GM18867 (cell line): ENCODE data around the gene NDUFB8.
"Not testable (repeated sequence)": the region's sequence is repeated elsewhere in the genome, so short reads cannot be mapped to it uniquely, and the experiment has no call there.

Experiments used
- ATAC-seq: cut with Tn5 transposase; IDR thresholded peaks from one replicate; pipeline ENCODE4 v1.9.1; 2021; ENCODE audit warnings: mild to moderate bottlenecking, moderate library complexity; ENCODE audit not compliant: unreplicated experiment

The NDUFB8 gene

DNA sequence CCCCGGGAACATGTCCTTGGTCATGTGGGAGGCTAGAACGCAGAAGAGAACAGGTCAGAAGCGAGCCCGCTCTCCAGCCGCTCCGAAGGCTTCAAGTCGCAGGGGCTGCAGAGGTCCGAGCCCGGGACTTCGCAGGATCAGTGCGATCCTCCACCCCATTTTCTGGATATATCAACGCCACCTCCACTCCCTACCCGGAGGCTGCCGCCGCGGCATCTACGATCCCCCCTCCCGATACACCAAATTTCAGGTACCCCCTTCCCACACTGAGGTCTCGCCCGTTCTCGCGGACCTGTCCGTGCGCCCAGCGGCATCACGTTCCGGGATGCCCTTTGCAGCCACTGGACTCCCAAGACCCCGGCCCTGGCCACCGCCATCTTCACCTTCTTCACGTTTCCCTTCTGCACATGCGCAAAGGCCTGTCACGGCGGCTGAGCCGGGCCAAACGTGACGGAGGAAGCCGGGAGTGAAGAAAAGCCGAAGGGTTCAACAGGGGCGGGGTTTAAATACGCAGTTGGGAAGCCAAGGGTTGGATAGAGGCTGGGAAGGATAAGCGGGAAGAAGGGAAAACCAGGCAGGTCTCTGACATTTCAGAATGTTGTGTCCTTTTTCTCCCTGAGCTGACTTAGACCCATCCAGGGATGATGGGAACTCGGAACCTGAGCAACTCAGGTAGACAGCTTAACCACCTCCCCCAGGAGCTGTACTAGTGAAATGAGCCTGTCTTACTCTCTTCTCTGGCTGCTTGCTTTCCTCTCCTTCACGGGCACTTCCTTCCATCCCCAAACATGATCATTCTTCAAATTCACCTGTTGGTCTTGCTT lies at the start of gene NDUFB8:
NDUFB8 (minus strand) TSS at position 397 of the 824 bp plus-strand sequence; CDS start at position 377, 20 bp downstream.
- ATAC-seq = peak; percentile 44

DNA sequence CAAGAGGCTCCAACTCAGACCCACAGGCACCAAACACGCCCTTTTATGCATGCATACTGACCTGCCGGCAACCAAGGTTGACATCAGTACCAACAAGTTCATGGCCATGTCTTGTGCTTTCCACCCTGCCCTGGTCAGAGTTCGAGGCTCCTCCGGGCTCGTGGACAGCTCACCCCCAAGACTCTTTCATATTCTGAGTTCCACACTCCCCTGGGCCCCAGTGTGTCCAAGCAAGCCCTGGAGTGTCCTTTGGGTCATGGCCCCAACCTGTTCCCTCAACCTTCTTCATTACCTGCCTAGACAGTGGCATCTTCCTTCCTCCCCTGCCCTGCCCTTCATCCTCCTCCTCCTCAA lies 46.6 kb upstream of the NDUFB8 start:
- no peak for ATAC-seq

GRCh38 chr10:100575585-100576281 lies 46.1 kb upstream of the NDUFB8 start:
- ATAC-seq = no peak

DNA sequence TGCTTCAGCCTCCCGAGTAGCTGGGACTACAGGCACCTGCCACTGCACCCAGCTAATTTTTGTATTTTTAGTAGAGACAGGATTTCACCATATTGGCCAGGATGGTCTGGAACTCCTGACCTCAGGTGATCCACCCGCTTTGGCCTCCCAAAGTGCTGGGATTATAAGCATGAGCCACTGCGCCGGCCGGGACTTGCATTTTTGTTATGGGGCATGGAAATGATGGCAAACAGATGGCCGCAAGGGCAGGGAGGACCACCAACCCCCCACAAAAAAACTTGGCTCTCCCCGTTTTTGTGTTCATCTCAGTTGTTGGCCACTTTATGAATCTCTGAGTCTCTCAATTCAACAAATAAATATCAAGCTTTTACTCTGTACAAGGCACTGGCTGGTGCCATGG lies 45.5 kb upstream of the NDUFB8 start:
- not testable (repeated sequence) for ATAC-seq

DNA sequence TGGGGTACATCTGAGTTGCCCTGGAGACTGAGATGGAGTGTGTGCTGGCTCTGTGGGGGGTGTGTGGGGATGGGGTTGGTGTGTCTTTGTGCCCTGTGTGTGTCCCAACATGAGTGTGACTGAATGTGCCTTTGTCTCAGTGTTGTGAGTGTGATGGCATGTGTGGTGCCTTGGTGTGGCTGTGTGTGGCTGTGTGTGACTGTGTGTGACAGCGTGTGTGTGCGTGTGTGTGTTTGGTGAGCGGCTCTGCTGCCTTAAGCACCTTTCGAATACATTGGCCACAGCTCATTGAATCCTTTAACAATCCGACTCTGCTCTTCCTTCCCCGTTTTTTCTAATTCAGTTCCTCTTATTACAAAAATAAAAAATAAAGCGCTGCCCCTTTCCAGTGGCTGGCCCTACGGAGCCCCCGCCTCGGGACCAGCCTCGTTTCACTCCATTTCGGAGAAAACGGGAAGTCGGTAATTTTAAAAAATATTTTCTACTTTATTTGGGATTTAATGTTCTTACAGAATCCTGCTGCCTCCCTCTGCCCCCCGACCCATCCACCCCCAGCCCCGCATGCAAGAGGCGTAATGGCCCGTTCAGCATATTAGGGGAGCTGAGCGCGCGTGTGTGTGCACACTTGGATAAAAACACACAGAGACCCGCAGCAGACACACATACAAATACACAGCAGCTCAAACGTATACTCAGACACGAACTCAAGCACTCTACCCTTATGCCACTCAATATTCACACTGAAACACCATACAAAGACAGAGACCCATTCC lies 41.6 kb upstream of the NDUFB8 start:
- no peak for ATAC-seq

GRCh38 chr10:100570506-100570905 lies 40.8 kb upstream of the NDUFB8 start:
- ATAC-seq = no peak

- ATAC-seq = no peak
Measured at GRCh38 chr10:100569687-100570481, 40.2 kb upstream of the NDUFB8 start.

- ATAC-seq = no peak
Measured at GRCh38 chr10:100568912-100569311, 39.2 kb upstream of the NDUFB8 start.

DNA sequence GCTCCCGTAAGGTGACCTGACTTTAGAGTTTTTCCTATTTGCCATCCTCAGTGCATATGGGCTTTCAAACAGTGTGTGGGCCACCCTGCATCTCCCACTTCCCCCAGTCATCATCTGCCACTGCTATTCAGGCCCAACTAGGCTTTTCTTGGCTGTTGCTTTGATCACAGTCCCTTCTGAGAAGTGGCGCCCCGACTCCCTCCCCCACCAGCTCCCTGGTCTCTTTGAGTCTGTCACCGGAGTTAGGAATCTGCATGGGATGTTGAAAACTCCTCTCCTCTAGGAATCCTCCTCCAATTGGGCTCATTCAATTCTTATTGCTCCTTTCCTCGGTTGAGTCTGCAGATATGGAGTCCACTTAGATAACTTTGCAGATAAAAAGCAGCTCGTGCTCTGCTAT lies 38.2 kb upstream of the NDUFB8 start:
- ATAC-seq = no peak

DNA sequence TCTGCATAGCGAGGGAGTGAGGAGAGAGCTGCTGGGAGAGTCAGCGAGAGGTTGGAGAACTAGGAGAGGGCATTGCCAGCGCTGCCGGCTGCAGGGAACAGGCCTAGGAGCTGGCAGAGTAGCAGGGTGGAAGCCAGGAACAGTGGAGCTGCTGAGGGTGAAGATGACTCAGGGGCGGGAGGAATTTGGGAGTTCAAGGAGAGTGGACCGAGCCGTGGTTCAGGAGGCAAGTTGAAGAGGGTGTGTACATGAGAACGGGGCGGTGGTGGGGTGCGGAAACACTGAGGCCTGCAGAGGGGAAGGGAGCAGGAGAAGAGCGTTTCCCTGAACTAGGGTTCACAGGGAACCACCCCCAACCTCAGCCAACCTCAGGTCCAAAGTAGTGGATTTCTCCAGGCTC lies 37.6 kb upstream of the NDUFB8 start:
- ATAC-seq = no peak

GRCh38 chr10:100566561-100566960 lies 36.9 kb upstream of the NDUFB8 start:
- ATAC-seq = no peak

- no peak for ATAC-seq
Measured at GRCh38 chr10:100565206-100565985, 35.7 kb upstream of the NDUFB8 start.

DNA sequence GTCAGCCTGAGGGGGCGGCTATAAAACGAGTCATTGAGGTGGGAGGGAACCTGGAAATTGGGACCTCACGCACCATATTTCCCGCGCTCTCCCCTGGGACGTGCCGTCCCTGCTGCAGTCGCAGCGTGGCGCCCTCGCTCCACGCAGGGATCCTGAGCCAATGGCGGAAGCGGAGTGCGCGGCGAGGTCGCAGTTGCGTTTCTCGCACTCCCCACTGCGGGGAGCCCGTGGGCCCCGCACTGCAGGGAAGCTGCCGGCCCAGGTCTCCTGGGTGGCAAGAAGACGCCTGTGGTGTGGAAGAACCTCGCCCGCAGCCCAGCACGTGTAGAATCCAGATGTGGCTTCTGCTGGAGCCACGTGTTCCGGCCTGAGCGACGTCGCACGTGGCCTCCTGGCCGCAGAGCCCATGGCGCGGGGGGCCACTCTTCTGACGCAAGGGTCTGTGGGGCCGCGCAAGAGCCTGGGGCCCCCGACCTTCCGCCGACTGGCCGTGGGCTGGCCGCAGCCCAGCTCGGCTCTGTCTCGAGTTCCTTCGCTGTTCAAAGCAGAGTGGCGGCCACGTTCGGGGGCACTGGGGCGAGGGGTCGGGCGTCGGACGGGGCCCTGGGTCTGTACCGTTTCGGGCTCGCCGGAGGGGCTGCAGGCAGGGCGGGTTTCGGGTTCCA lies 32.5 kb upstream of the NDUFB8 start:
- ATAC-seq = peak; percentile 75

DNA sequence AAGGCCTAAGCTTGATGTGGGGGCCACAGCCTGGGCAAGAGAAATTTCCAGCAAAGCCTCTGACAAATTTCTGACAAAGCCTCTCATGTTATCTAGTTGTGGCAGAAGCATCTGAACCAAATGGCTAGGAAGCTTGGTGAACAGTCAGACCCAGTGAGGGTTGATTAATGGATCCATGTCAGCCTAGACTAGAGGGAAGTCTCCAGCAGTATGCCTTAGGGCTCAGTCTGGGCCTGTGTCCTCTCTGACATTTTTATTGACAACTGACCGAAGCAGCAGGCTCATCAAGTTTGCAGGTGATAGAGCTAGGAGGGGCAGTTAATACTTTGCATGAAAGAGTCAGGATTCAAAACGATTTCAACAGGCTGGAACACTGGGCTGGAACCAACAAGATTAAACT lies 31.3 kb upstream of the NDUFB8 start:
- ATAC-seq = no peak

GRCh38 chr10:100560248-100560647 lies 30.6 kb upstream of the NDUFB8 start:
- ATAC-seq = no peak

DNA sequence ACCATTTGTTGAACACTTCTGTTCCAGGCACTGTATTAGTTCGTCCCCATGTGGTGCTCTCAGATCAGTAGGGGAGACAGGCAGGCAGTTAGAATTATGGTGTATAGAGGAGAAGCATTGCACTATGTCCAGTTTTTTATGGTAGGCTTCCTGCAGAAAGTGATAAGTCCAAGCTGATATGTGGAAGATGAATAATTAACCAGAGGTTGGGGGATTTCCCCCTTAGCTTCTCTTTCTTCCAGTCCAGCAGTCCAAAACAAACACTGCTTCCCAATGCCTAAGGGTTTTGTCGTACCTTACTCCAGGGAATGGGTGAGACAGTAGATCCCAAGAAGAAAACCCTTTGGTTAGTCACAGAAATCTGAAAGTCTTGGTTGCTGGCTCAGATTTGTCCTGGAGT lies 25.2 kb upstream of the NDUFB8 start:
- ATAC-seq = no peak

- no peak for ATAC-seq
Measured at GRCh38 chr10:100553929-100554328, 24.3 kb upstream of the NDUFB8 start.

DNA sequence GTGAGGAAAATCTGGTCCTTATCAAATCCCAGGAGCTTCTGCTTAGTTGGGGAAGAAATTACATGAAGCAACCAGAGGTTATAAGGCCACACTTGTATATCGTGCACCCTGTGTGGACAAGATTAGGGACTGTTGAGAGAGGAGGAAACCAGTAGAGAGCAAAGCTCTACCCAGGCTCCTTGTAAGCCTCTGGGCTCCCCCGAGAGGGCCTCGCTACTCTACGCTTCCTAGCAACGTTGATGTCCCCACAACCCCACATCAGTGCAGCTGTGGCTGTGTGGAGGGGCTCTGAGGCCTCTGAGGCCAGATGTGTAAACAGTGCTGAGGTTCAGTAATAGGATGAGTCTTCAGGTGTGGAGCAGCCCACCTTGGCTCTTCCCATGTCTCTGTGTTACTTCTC lies 22.1 kb upstream of the NDUFB8 start:
- no peak for ATAC-seq

DNA sequence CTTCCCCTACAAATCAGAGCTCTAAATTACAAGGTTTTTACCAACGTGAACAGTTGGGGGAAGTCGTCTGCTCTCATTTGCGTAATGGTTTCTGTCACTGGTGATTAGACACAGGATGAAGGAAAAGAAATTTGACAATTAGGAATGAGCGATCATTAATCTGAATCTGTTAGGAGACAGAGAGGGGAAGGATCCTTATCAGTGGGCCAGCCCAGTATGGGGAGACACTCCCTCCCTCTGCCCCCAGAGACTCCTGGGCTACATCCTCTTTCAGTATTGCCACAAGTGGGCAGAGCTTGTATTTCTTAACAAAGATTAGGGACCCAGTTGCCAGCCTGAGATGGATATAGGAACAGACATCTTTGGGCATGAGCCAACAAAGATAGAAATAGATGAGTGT lies 21.5 kb upstream of the NDUFB8 start:
- no peak for ATAC-seq

- no peak for ATAC-seq
Measured at GRCh38 chr10:100544950-100545349, 15.3 kb upstream of the NDUFB8 start.
